NCI-H82 treated with DMSO at 0.1 percent for 48 hours (cell line): ENCODE measurements around the gene HSP90AB1.

Experiments used
- DNase-seq: peaks from one replicate; lab custom pipeline; 2025; ENCODE audit not compliant: unreplicated experiment; lab: John Stamatoyannopoulos, UW

Gene HSP90AB1

GRCh38 chr6:44268095-44268628, 21.3 kb downstream of the HSP90AB1 start:
- DNase-seq, result peak; percentile 47

GRCh38 chr6:44269178-44269920, 22.4 kb downstream of the HSP90AB1 start:
- DNase-seq, result no peak

GRCh38 chr6:44269921-44270525, 23.1 kb downstream of the HSP90AB1 start, which contains the start of gene TMEM151B:
TSS of gene TMEM151B (plus strand) at chr6:44270450. CDS start at chr6:44270743, 293 bp downstream.
- DNase-seq, result no peak

- DNase-seq, result no peak
These were observed 23.9 kb downstream of the HSP90AB1 start for GRCh38 chr6:44270526-44271405.

- no peak for DNase-seq
These were observed 24.5 kb downstream of the HSP90AB1 start for GRCh38 chr6:44271406-44271723.

GRCh38 chr6:44271914-44272313, 25.0 kb downstream of the HSP90AB1 start:
- DNase-seq, result no peak

GRCh38 chr6:44272529-44272928, 25.6 kb downstream of the HSP90AB1 start:
- no peak for DNase-seq

- no peak for DNase-seq
These were observed 26.2 kb downstream of the HSP90AB1 start for GRCh38 chr6:44272999-44273566.

- DNase-seq, result no peak
These were observed 26.7 kb downstream of the HSP90AB1 start for GRCh38 chr6:44273617-44274016.

GRCh38 chr6:44275271-44275748, 28.4 kb downstream of the HSP90AB1 start:
- no peak for DNase-seq

- DNase-seq, result no peak
These were observed 29.1 kb downstream of the HSP90AB1 start for GRCh38 chr6:44275749-44276648.

- no peak for DNase-seq
These were observed 30.1 kb downstream of the HSP90AB1 start for GRCh38 chr6:44276667-44277640.

GRCh38 chr6:44277763-44278162, 30.9 kb downstream of the HSP90AB1 start:
- no peak for DNase-seq

- no peak for DNase-seq
These were observed 31.4 kb downstream of the HSP90AB1 start for GRCh38 chr6:44278315-44278714.

GRCh38 chr6:44278774-44279697, 32.1 kb downstream of the HSP90AB1 start:
- DNase-seq, result no peak

GRCh38 chr6:44284121-44284520, 37.2 kb downstream of the HSP90AB1 start:
- DNase-seq, result no peak

- no peak for DNase-seq
These were observed 38.0 kb downstream of the HSP90AB1 start for GRCh38 chr6:44284867-44285266.
